Left lobe of liver (tissue), 2 donors: ENCODE data around the gene VSIG4. TPM values are rescaled to one million over a fixed set of nuclear protein-coding genes. Genes with fewer than 3 reads are reported as not detected.
A peak's percentile ranks its signal among the peaks of the same experiment; 100 is the strongest.
"Not testable (repeated sequence)": the region's sequence is repeated elsewhere in the genome, so short reads cannot be mapped to it uniquely, and the experiment has no call there.

ENCODE experiments used
- ATAC-seq: fragments of 200-7000 bp; cut with Tn5 transposase; one replicate; pipeline ENCODE4 v1.9.1; 2020; ENCODE audit warnings: mild to moderate bottlenecking, moderate library complexity
- DNase-seq: peaks from one replicate; pipeline ENCODE4 v3.0.0-alpha.2; 2020; ENCODE audit warnings: low spot score
- total RNA-seq: library from RNA; stranded (reverse); gene quantifications from one replicate; pipeline ENCODE4 v1.2.1, GENCODE V29; 2021
- donor health status: DM: no; HTN: no; CAD: no; lungs with moderate emphysema.
- donor health status: DM: no; HTN: yes; CAD: no.

Gene VSIG4
- total RNA-seq, 1 donor from 2014 or later = 16.1 TPM

GRCh38 chrX:65985922-65986588, 53.8 kb downstream of the VSIG4 start:
- peak; percentile 91 for ATAC-seq
- DNase-seq = no peak

GRCh38 chrX:65985211-65985610, 54.7 kb downstream of the VSIG4 start:
- no peak for ATAC-seq
- DNase-seq = no peak

GRCh38 chrX:65977161-65977560, 62.7 kb downstream of the VSIG4 start:
- ATAC-seq, DNase-seq: not testable (repeated sequence)

DNA sequence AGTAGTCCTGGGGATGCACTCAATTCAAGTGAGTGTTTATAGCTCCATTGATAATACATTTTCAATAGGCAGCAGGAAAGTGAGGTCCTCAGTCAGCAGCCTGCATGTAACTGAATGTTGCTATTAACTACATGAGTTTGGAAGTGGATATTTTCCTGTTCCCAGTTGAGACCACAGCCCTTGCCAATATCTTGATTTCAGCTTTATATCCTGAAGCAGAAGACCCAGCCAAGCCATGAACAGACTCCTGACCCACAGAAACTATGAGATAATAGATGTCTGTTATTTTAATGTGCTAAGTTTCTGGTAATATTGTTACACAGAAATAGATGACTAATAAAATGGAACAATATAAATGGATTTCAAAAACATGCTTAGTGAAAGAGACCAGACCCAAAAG, 63.7 kb downstream of the VSIG4 start:
- no peak for DNase-seq
- ATAC-seq = no peak

- not testable (repeated sequence) for ATAC-seq, DNase-seq
Measured at GRCh38 chrX:65975161-65975751, 64.6 kb downstream of the VSIG4 start.

Other genes starting within 250 kb of the VSIG4 start
- 1.5 TPM for gene HEPH, start 124.2 kb upstream of the VSIG4 start, total RNA-seq